ENCODE results near the gene ITCH. TPM values are rescaled to one million over a fixed set of nuclear protein-coding genes. Genes with fewer than 3 reads are reported as not detected.

The ITCH gene
- total RNA-seq, 1 experiment from 2014 or later = 78.8 TPM

DNA sequence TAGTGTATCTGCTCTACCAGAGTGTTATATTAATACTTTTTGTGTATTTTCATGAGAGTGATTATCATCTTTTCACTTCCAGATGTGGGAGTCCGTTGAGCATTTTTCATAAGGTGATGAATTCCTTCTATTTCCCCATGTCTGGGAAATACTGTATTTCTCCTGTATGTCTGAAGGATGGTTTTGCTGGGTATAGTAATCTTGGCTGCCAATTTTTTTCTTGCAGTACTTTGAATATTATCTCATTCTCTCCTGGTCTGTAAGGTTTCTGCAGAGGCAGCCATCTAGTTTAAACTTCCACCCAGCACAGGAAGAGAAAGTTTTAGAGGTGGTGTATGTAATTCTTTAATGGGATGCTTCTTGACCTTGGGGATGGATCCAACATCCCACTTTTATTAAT is 137.8 kb downstream of the ITCH start:
- no peak overlapping the region for H3K4me2 ChIP-seq (ENCODE audit: low read length)
- ChIA-PET POLR2A (no interaction called here), CTCF (no interaction called here), RAD21 (ENCODE audit: low non-redundant PET in 1 of 2, low total read pairs in 2 of 2, uncharacterized antibody in 2 of 2, unreplicated experiment in 2 of 2) (no interaction called here)
- peaks cover 0 to 7% of the 10 kb centered on the region in 2 experiments; a peak in 2 of 4 replicates for H3K4me1 ChIP-seq (ENCODE audit: control insufficient read depth in 1 of 2, insufficient read depth in 2 of 2, low read length in 2 of 2)
- no peak for DNase-seq (ENCODE audit: low read depth, low spot score)
- peaks cover 5 to 23% of the 10 kb centered on the region in 2 experiments; a peak in 3 of 4 replicates for H3K36me3 ChIP-seq (ENCODE audit: control insufficient read depth in 1 of 2, insufficient read depth in 2 of 2, low read length in 2 of 2)
- intact Hi-C loops (cut with micrococcal nuclease) = no loop called here
- ATAC-seq = no peak
- no peaks in the 10 kb centered on the region for H3K9me3 ChIP-seq (ENCODE audit: control insufficient read depth in 1 of 2, insufficient read depth in 1 of 2, low read depth in 1 of 2, low read length in 2 of 2)
- no peaks in the 10 kb centered on the region for H3K9me2 ChIP-seq (ENCODE audit: insufficient read depth)
- no peak overlapping the region for H2AFZ ChIP-seq (ENCODE audit: low read depth, low read length, poor library complexity, severe bottlenecking)
- no TSS peak for BruUV-seq (replicated peaks)
- peaks cover 2% of the 10 kb centered on the region; the same call in 1 of the 2 replicates for H4K20me1 ChIP-seq (ENCODE audit: insufficient read depth)
- no peak overlapping the region for H3K9ac ChIP-seq (ENCODE audit: low read length)
- TF ChIP-seq POLR2AphosphoS5 (IDR thresholded peaks at IDR 0.05; ENCODE audit: low read depth, low read length) (no peak), ZBTB33 (IDR thresholded peaks at IDR 0.05; ENCODE audit: extremely low read depth, insufficient replicate concordance, low read length) (no peak), RAD21 (IDR thresholded peaks at IDR 0.05; ENCODE audit: low read depth) (no peak), MAX (IDR thresholded peaks at IDR 0.05) (no peak), JUND (IDR thresholded peaks at IDR 0.05) (no peak), ELF1 (IDR thresholded peaks at IDR 0.05; ENCODE audit: borderline replicate concordance, low read depth) (no peak), ZFX (IDR thresholded peaks at IDR 0.05) (no peak), EGR1 (IDR thresholded peaks at IDR 0.05; ENCODE audit: low read depth) (no peak), TCF7L2 (IDR thresholded peaks at IDR 0.05; ENCODE audit: borderline replicate concordance, extremely low read depth, insufficient read depth, insufficient read length) (no peak), YY1 (IDR thresholded peaks at IDR 0.05; ENCODE audit: extremely low read depth, insufficient replicate concordance, low read depth, low read length) (no peak), SP1 (IDR thresholded peaks at IDR 0.05; ENCODE audit: low read depth) (no peak)
- no peak overlapping the region for H3K27ac ChIP-seq (ENCODE audit: low read depth, low read length)
- H3K4me3 ChIP-seq (replicated peaks in 1 of 2; ENCODE audit: low read depth in 1 of 2, low read length in 2 of 2) = no peak overlapping the region
- H3K27me3 ChIP-seq (ENCODE audit: insufficient read depth, low read length) = no peaks in the 10 kb centered on the region
- H3K79me2 ChIP-seq (ENCODE audit: insufficient read depth, low read length) = peaks cover 43% of the 10 kb centered on the region
